Spleen (tissue), 11 donors: Measurements from ENCODE around the gene ABCB9. TPM values are rescaled to one million over a fixed set of nuclear protein-coding genes. Genes with fewer than 3 reads are reported as not detected.

Experiments
- DNase-seq: peaks from one replicate; pipeline ENCODE4 v3.0.0-alpha.2; 2020
- H3K27ac ChIP-seq, 8 donors: fragments of 200-600 bp; sonication (generic) in 7 of 8; 1 replicate in 4 of 8; 2 replicates in 4 of 8; pipeline versions ENCODE4 v1.5.0 to v1.8.0; 2016 to 2021; ENCODE audit warnings: inconsistent platforms in 4 of 8, mild to moderate bottlenecking in 4 of 8, moderate library complexity in 1 of 8
- H3K27me3 ChIP-seq, 7 donors: fragments of 200-600 bp; sonication (generic) in 6 of 7; replicated peaks in 1 of 7; 1 replicate in 4 of 7; 2 replicates in 3 of 7; pipeline versions ENCODE4 v1.5.0 to v1.8.0; 2016 to 2021; ENCODE audit warnings: inconsistent platforms in 3 of 7, mild to moderate bottlenecking in 1 of 7
- H3K36me3 ChIP-seq, 6 donors: fragments of 200-600 bp; sonication (generic) in 5 of 6; 1 replicate in 4 of 6; 2 replicates in 2 of 6; pipeline versions ENCODE4 v1.5.0 to v1.8.0; 2016 to 2021; ENCODE audit warnings: inconsistent platforms in 2 of 6
- H3K4me1 ChIP-seq, 6 donors: fragments of 200-600 bp; sonication (generic) in 5 of 6; 1 replicate in 3 of 6; 2 replicates in 3 of 6; pipeline versions ENCODE4 v1.5.0 to v1.8.0; 2016 to 2021; ENCODE audit warnings: inconsistent platforms in 3 of 6
- H3K4me3 ChIP-seq, 8 donors: fragments of 200-600 bp; sonication (generic) in 7 of 8; 1 replicate in 4 of 8; 2 replicates in 4 of 8; pipeline versions ENCODE4 v1.5.0 to v1.8.0; 2016 to 2021; ENCODE audit warnings: inconsistent platforms in 4 of 8, mild to moderate bottlenecking in 4 of 8, moderate library complexity in 2 of 8
- H3K9me3 ChIP-seq, 8 donors: fragments of 200-600 bp; sonication (generic) in 7 of 8; 1 replicate in 4 of 8; 2 replicates in 4 of 8; pipeline versions ENCODE4 v1.5.0 to v1.8.0; 2016 to 2021; ENCODE audit warnings: inconsistent platforms in 4 of 8
- CTCF ChIP-seq, 11 experiments: fragments of 200-600 bp in 7 of 11; fragments of 450-650 bp in 4 of 11; sonication (generic) in 4 of 11; IDR thresholded peaks in 8 of 11; conservative IDR thresholded peaks in 3 of 11; 1 replicate in 7 of 11; 2 replicates in 4 of 11; pipeline versions ENCODE4 v1.4.0 to v1.8.0; 2016 to 2021; ENCODE audit warnings: antibody characterized with exemption in 11 of 11, inconsistent platforms in 4 of 11, mild to moderate bottlenecking in 1 of 11
- POLR2A ChIP-seq, 3 donors: fragments of 450-650 bp; IDR thresholded peaks; one replicate each; pipeline ENCODE4 v1.5.1; 2017; ENCODE audit warnings: antibody characterized with exemption in 3 of 3, mild to moderate bottlenecking in 1 of 3
- POLR2AphosphoS5 ChIP-seq, 3 donors: sonication (generic); formaldehyde crosslinking; IDR thresholded peaks; one replicate each; pipeline ENCODE4 v1.5.1; 2017; ENCODE audit warnings: antibody characterized with exemption in 3 of 3
- WGBS, 5 donors: extraction: QIAGEN DNeasy Blood & Tissue Kit in 3 of 5; methylation state at CpG; one replicate each; pipeline versions ENCODE4 v1.1.5 to v1.1.7; 2013 to 2018; 5-methylcytosine and 5-hydroxymethylcytosine counted together
- intact Hi-C: fragments of 100-400 bp; cut with DNase I; formaldehyde crosslinking; loops from one replicate; pipeline ENCODE4 v1.15.0; 2023; ENCODE audit warnings: low total_unique reads
- polyA plus RNA-seq, 3 donors: library from polyadenylated mRNA; stranded (reverse); fragments of 200-250 nt; gene quantifications; one replicate each; pipeline ENCODE4 v1.2.1, GENCODE V29; 2013
- total RNA-seq, 7 donors: library from RNA; depleted of rRNA in 3 of 7; stranded (reverse); fragments of >200 nt in 3 of 7; fragmentation: NEBNext Ultra II Directional in 4 of 7; extraction: Animal tissue kit (Norgen Biotek cat#: 25700) in 4 of 7; gene quantifications; one replicate each; pipeline versions ENCODE4 v1.1.0 to v1.2.1, GENCODE V29; 2016 to 2021
- donor health status: healthy with polysubstance abuse.
- donor health status: DM: no; HTN: no; CAD: no; lungs with moderate emphysema.
- donor health status: DM: no; HTN: no; CAD: no.
- donor health status: Bipolar disorder and iron deficiency.
- donor health status: healthy.
- donor health status: DM: no; HTN: no; CAD: no.
- donor health status: DM: yes; HTN: yes; CAD: no.

Gene ABCB9
- total and polyA plus RNA-seq, 10 donors: 1.5 to 6.2 (median 4.5) TPM

GRCh38 chr12:122979908-122980182 lies 13.6 kb upstream of the ABCB9 start:
- DNase-seq: no peak
- H3K27me3 ChIP-seq: no peaks in the 10 kb centered on the region
- peak overlapping the region; percentile 83 to 99 (median 96) for H3K4me3 ChIP-seq
- H3K4me1 ChIP-seq: peaks cover 57 to 91% (median 84%) of the 10 kb centered on the region in 6 donors
- intact Hi-C loops: loop anchor here (5.0 to 10.0 kb wide), 2 partner anchors 165 to 252 kb away; partner anchors contain the start of genes MPHOSPH9 and MTRFR
- H3K27ac ChIP-seq: peak overlapping the region; percentile 89 to 95 (median 93)
- no peak for TF ChIP-seq POLR2AphosphoS5 (IDR thresholded peaks at IDR 0.05)
- TF ChIP-seq CTCF (IDR thresholded peaks at IDR 0.05 in 8 of 11, conservative IDR thresholded peaks at IDR 0.05 in 3 of 11): no peak
- no peak for TF ChIP-seq POLR2A (IDR thresholded peaks at IDR 0.05)
- no peaks in the 10 kb centered on the region for H3K9me3 ChIP-seq
- H3K36me3 ChIP-seq: peaks cover 0 to 54% (median 16%) of the 10 kb centered on the region in 6 donors
- WGBS, 5 donors: 6 to 13% (median 6%) methylated on average over 7 of the region's 7 CpGs

GRCh38 chr12:122979001-122979907 lies 13.0 kb upstream of the ABCB9 start:
- intact Hi-C loops: no loop called here
- 57 to 86% (median 78%) methylated on average over 9 to 28 of the region's 28 CpGs for WGBS, 5 donors
- Histone ChIP-seq H3K27ac (peak overlapping the region; percentile 89 to 95 (median 93)), H3K4me1 (peaks cover 51 to 86% (median 79%) of the 10 kb centered on the region in 6 donors), H3K36me3 (peaks cover 0 to 54% (median 16%) of the 10 kb centered on the region in 6 donors), H3K4me3 (peak overlapping the region in 7 of 8 donors; percentile 83 to 99 (median 96)), H3K9me3 (no peaks in the 10 kb centered on the region), H3K27me3 (no peaks in the 10 kb centered on the region)
- peak; percentile 79 for DNase-seq
- TF ChIP-seq POLR2AphosphoS5 (IDR thresholded peaks at IDR 0.05) (peak in 1 of 3 donors; percentile 40), CTCF (IDR thresholded peaks at IDR 0.05 in 8 of 11, conservative IDR thresholded peaks at IDR 0.05 in 3 of 11) (no peak)

- H3K36me3 ChIP-seq: peaks cover 0 to 49% (median 15%) of the 10 kb centered on the region in 6 donors
- H3K4me1 ChIP-seq: peaks cover 51 to 86% (median 79%) of the 10 kb centered on the region in 6 donors
- intact Hi-C loops: no loop called here
- WGBS, 5 donors: 84 to 91% (median 87%) methylated on average over 13 to 21 of the region's 21 CpGs
- TF ChIP-seq POLR2A (IDR thresholded peaks at IDR 0.05) (no peak), POLR2AphosphoS5 (IDR thresholded peaks at IDR 0.05) (no peak), CTCF (IDR thresholded peaks at IDR 0.05 in 8 of 11, conservative IDR thresholded peaks at IDR 0.05 in 3 of 11) (no peak)
- H3K27ac ChIP-seq: no peak overlapping the region
- no peaks in the 10 kb centered on the region for H3K9me3 ChIP-seq
- H3K27me3 ChIP-seq: no peaks in the 10 kb centered on the region
- DNase-seq: peak; percentile 78
- no peak overlapping the region for H3K4me3 ChIP-seq
Measured at GRCh38 chr12:122978507-122978955, 12.3 kb upstream of the ABCB9 start.
